Mesodermal cell (in vitro differentiated cells): ENCODE results near the gene FKBP5.

Experiments used
- H3K27ac ChIP-seq: 2 replicates; pipeline ENCODE4 v1.7.0; 2013; ENCODE audit warnings: mild to moderate bottlenecking, low read depth, low read length, moderate library complexity; ENCODE audit not compliant: severe bottlenecking
- H3K36me3 ChIP-seq: 2 replicates; pipeline ENCODE4 v1.7.1; 2013; ENCODE audit warnings: mild to moderate bottlenecking, low read length, moderate library complexity; ENCODE audit not compliant: control insufficient read depth, insufficient read depth
- H3K4me1 ChIP-seq: one replicate; pipeline ENCODE4 v1.7.1; 2013; ENCODE audit warnings: mild to moderate bottlenecking, low read length; ENCODE audit not compliant: insufficient read depth, control insufficient read depth, poor library complexity, severe bottlenecking
- H3K4me3 ChIP-seq: 2 replicates; pipeline ENCODE4 v1.7.0; 2013; ENCODE audit warnings: low read length, control low read depth, mild to moderate bottlenecking; ENCODE audit not compliant: insufficient read depth, poor library complexity, severe bottlenecking; ENCODE audit errors: extremely low read depth
- H3K9me3 ChIP-seq: 2 replicates; pipeline ENCODE4 v1.7.1; 2013; ENCODE audit warnings: mild to moderate bottlenecking, low read length, moderate library complexity; ENCODE audit not compliant: control insufficient read depth
- WGBS, 2 experiments: methylation state at CpG; one replicate each; pipeline ENCODE4 v1.1.5; 2013; ENCODE audit warnings: missing lambda C conversion rate in 2 of 2; ENCODE audit not compliant: insufficient coverage in 2 of 2; 5-methylcytosine and 5-hydroxymethylcytosine counted together

The FKBP5 gene

GRCh38 chr6:35729722-35730121, 41.0 kb upstream of the FKBP5 start:
- H3K9me3 ChIP-seq = no peaks in the 10 kb centered on the region
- WGBS, 2 experiments = 43 to 50% methylated on average over 2 of the region's 2 CpGs
- H3K4me3 ChIP-seq = no peak overlapping the region
- H3K27ac ChIP-seq = no peak overlapping the region
- no peaks in the 10 kb centered on the region for H3K36me3 ChIP-seq
- H3K4me1 ChIP-seq = peaks cover 31% of the 10 kb centered on the region

GRCh38 chr6:35728683-35729678, 40.3 kb upstream of the FKBP5 start:
- 63 to 66% methylated on average over 9 of the region's 12 CpGs for WGBS, 2 experiments
- no peak overlapping the region for H3K4me3 ChIP-seq
- no peak overlapping the region for H3K27ac ChIP-seq
- H3K9me3 ChIP-seq = no peaks in the 10 kb centered on the region
- H3K36me3 ChIP-seq = no peaks in the 10 kb centered on the region
- peaks cover 31% of the 10 kb centered on the region for H3K4me1 ChIP-seq

- Histone ChIP-seq H3K27ac (peak overlapping the region; percentile 64), H3K4me1 (peaks cover 31% of the 10 kb centered on the region), H3K4me3 (peak overlapping the region; percentile 57), H3K36me3 (no peaks in the 10 kb centered on the region), H3K9me3 (no peaks in the 10 kb centered on the region)
- 0 to 2% methylated on average over 39 to 54 of the region's 57 CpGs for WGBS, 2 experiments
Observed at GRCh38 chr6:35727935-35728682, 39.4 kb upstream of the FKBP5 start.

- H3K4me3 ChIP-seq = peak overlapping the region; percentile 57
- H3K27ac ChIP-seq = peak overlapping the region; percentile 64
- peaks cover 31% of the 10 kb centered on the region for H3K4me1 ChIP-seq
- WGBS, 2 experiments = 3 to 9% methylated on average over 16 to 21 of the region's 29 CpGs
- H3K9me3 ChIP-seq = no peaks in the 10 kb centered on the region
- H3K36me3 ChIP-seq = no peaks in the 10 kb centered on the region
Observed at GRCh38 chr6:35727231-35727934, 38.7 kb upstream of the FKBP5 start.

- WGBS, 2 experiments = 92 to 93% methylated on average over 8 of the region's 11 CpGs
- Histone ChIP-seq H3K36me3 (no peaks in the 10 kb centered on the region), H3K4me3 (no peak overlapping the region), H3K4me1 (peaks cover 31% of the 10 kb centered on the region), H3K27ac (no peak overlapping the region), H3K9me3 (no peaks in the 10 kb centered on the region)
Observed at GRCh38 chr6:35725721-35726438, 37.2 kb upstream of the FKBP5 start.

- peaks cover 38% of the 10 kb centered on the region for H3K4me1 ChIP-seq
- 57 to 74% methylated on average over 2 to 4 of the region's 5 CpGs for WGBS, 2 experiments
- no peaks in the 10 kb centered on the region for H3K36me3 ChIP-seq
- no peaks in the 10 kb centered on the region for H3K9me3 ChIP-seq
- H3K27ac ChIP-seq = no peak overlapping the region
- H3K4me3 ChIP-seq = no peak overlapping the region
Observed at GRCh38 chr6:35725081-35725708, 36.5 kb upstream of the FKBP5 start.

- Histone ChIP-seq H3K27ac (no peak overlapping the region), H3K9me3 (no peaks in the 10 kb centered on the region), H3K4me3 (no peak overlapping the region), H3K4me1 (peaks cover 45% of the 10 kb centered on the region), H3K36me3 (no peaks in the 10 kb centered on the region)
- WGBS, 2 experiments = 57 to 70% methylated on average over 1 of the region's 2 CpGs
Observed at GRCh38 chr6:35724471-35724870, 35.8 kb upstream of the FKBP5 start.

GRCh38 chr6:35724059-35724458, 35.3 kb upstream of the FKBP5 start:
- Histone ChIP-seq H3K36me3 (no peaks in the 10 kb centered on the region), H3K27ac (no peak overlapping the region), H3K9me3 (no peaks in the 10 kb centered on the region), H3K4me3 (no peak overlapping the region), H3K4me1 (peaks cover 49% of the 10 kb centered on the region)
- WGBS, 2 experiments = 89 to 94% methylated on average over 3 to 4 of the region's 4 CpGs

GRCh38 chr6:35723587-35723986, 34.9 kb upstream of the FKBP5 start:
- 92% methylated on average over 2 of the region's 2 CpGs; no CpG with 5 or more reads in 1 of the 2 experiments for WGBS, 2 experiments
- Histone ChIP-seq H3K36me3 (no peaks in the 10 kb centered on the region), H3K27ac (no peak overlapping the region), H3K4me3 (no peak overlapping the region), H3K4me1 (peaks cover 50% of the 10 kb centered on the region), H3K9me3 (no peaks in the 10 kb centered on the region)
